Activated CD8-positive, alpha-beta memory T cell treated with anti-CD3 and anti-CD28 coated beads, Interleukin-2, amount 50 U/mL, for 1 hour (primary cell): ENCODE results near the gene FLNB.
"Not testable (repeated sequence)": the region's sequence is repeated elsewhere in the genome, so short reads cannot be mapped to it uniquely, and the experiment has no call there.

Experiments used
- DNase-seq: peaks from one replicate; pipeline ENCODE4 v3.0.0-alpha.2; 2020; ENCODE audit errors: extremely low read depth

FLNB gene

GRCh38 chr3:57982561-57983243 lies 25.5 kb upstream of the FLNB start:
- no peak for DNase-seq

DNA sequence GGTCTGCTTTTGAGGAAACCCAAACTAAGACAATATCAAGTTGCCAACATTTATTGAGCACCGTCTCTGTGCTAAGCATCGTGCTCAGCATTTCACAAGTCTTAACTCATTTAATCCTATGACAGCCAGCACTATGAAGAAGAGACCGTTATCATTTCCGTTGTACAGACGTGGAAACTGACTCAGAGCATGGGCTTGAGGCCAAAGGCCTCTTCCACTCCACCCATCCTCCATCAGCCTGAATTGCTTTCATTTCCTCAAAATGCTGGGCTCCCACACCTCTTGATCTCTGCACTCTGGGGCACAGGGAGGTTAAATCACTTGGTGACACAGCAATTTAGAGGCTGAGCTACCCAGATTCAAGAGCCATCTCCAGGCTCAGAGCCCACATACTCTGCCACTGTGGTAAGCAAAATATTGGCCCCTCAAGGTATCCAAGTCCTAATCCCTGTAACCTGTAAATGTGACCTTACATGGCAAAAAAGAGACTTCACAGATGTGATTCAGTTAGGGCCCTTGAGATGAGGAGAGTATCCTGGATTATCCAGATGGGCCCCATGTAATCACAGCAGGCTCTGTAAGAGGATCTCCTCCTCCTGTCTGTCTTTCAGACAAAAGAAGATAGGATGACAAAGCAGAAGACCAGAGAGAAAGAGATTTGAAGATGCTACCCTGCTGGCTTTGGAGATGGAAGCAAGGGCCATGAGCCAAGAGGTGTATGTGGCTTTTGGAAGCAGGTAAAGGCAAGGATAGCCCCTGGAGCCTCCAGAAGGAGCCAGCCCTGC lies 24.3 kb upstream of the FLNB start:
- DNase-seq = no peak

- no peak for DNase-seq
Measured at GRCh38 chr3:57985176-57985983, 22.8 kb upstream of the FLNB start.

- no peak for DNase-seq
Measured at GRCh38 chr3:57985984-57986246, 22.3 kb upstream of the FLNB start.

- DNase-seq = no peak
Measured at GRCh38 chr3:57986261-57986660, 22.0 kb upstream of the FLNB start.

DNA sequence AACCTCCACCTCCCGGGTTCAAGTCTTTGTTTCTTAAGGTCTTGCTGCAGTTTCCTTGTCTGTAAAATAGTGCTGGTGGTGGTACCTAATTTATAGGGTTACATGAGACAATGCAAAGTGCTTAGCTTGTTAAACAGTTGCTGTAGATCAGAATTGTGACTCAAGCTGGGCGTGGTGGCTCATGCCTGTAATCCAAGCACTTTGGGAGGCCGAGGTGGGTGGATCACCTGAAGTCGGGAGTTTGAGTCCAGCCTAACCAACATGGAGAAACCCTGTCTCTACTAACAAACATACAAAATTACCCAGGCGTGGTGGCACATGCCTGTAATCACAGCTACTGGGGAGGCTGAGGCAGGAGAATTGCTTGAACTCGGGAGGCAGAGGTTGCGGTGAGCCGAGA lies 19.0 kb upstream of the FLNB start:
- not testable (repeated sequence) for DNase-seq

GRCh38 chr3:57989646-57990045 lies 18.6 kb upstream of the FLNB start:
- DNase-seq = no peak

GRCh38 chr3:57992452-57993213 lies 15.6 kb upstream of the FLNB start:
- DNase-seq = no peak

- no peak for DNase-seq
Measured at GRCh38 chr3:57998366-57999283, 9.6 kb upstream of the FLNB start.

GRCh38 chr3:57999417-58000115 lies 8.7 kb upstream of the FLNB start:
- DNase-seq = no peak

DNA sequence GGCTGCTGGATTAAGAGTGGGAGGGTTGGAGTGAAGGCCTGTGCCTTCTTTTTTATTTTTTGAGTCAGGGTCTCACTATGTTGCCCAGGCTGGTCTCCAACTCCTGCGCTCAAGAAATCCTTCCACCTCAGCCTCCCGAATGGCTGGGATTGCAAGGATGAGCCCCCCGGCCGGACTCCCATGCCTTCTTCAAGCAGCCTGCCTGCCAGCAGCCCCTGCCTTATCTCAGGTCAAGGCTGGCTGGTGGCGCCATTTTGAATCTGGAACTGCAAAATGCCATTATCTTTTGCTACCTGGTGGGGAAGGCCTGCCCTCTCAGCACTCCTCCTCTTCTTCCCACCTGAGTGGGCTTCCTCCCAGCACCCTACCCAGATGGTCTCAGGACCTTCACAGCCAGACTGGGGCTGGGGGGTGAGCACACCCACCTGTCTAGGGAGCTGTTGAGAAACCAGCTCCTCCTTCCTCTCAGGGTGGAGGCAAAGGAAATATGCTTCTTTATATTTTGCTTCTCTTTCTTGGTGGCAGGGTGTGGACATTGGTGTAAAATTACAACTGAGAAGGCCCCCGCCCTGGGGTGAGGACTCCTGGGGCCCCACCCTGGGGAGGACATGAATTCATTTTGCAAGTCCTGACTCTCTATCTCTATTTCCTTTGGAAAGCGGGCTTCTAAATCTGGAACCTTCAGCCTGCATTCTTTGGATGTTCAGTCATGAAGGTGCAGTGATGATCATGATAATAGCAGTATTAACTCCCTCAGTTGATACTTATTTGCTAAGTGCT lies 7.7 kb upstream of the FLNB start:
- DNase-seq = no peak

- no peak for DNase-seq
Measured at GRCh38 chr3:58001086-58001467, 7.1 kb upstream of the FLNB start.

GRCh38 chr3:58001979-58002378 lies 6.2 kb upstream of the FLNB start:
- no peak for DNase-seq

- no peak for DNase-seq
Measured at GRCh38 chr3:58003093-58003492, 5.1 kb upstream of the FLNB start.

DNA sequence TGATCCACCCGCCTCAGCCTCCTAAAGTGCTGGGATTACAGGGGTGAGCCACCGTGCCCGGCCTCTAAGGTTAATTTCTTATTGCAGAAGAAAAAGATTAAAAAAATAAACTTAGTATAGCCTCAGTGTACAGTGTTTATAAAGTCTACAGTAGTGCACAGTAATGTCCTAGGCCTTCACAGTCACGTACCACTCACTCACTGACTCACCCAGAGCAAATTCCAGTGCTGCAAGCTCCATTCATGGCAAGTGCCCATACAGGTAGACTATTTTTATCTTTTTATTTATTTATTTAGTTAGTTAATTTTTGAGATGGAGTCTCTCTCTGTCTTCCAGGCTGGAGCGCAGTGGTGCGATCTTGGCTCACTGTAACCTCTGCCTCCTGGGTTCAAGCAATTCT lies 3.2 kb upstream of the FLNB start:
- no peak for DNase-seq

- no peak for DNase-seq
Measured at GRCh38 chr3:58005669-58006068, 2.6 kb upstream of the FLNB start.

DNA sequence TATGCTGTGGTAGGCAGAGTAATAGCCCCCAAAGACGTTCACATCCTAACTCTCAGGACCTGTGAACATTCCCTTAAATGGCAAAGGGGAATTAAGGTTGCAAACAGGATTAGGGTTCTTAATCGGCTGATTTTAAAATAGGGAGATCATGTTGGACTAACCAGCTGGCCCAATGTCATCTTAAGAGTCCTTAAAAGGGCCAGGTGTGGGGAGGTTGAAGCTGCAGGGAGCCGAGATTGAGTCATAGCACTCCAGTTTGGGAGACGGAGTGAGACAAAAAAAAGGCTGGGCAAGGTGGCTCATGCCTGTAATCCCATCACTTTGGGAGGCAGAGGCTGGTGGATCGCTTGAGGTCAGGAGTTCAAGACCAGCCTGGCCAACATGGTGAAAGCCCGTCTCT lies 1.6 kb upstream of the FLNB start:
- DNase-seq = no peak

- no peak for DNase-seq
Measured at GRCh38 chr3:58009026-58009748, 965 bp downstream of the FLNB start.
